GM19099 (cell line): ENCODE results near the gene SF3A1.

ENCODE experiments used
- POLR2A ChIP-seq: IDR thresholded peaks from 3 replicates; pipeline ENCODE4 v1.6.1; 2011; ENCODE audit warnings: low read depth; ENCODE audit not compliant: insufficient read length; ENCODE audit errors: extremely low read depth

Gene SF3A1

DNA sequence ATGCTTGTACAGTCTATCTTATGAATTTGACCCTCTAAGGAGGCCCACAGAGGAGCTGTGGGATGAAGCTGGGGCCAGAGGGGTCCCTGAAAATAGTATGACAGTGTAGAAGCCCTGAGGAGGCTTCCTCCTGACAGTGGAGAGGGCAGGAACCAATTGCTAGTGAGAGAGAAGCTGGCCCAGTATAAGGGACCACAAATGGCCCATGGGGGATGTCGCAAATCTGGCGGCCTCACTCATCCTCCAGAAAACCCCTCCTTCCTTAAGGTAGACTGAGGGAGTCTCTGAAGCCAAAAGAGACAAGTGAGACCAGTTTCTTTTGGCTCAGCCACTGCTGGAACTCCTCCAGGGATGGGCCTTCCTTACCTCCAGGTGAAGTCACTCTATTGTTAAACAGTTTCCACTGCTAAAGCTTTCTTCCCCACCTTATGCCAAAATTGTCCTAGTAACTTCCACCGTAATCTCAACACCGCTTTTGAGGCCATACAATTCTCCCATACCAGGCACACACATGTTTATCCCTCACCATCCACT, 49.6 kb downstream of the SF3A1 start:
- TF ChIP-seq POLR2A = no peak

DNA sequence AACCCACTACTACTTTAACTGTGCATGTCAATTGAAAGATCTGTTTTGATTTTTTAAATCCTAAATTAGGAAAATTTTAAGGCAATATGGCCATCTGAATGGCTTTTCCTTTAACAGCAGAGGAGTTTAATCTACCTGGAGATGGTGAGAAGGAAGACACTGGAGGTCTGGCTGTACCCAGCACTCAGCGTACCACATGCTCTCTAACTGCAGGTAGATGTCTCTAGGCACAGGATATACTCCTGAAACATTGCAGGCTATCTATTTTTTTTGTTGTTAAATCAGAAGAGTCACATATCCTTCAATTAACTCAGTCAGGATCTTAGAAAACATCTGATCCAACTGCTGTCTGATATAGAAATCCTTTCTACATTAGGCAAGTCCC, 50.1 kb downstream of the SF3A1 start:
- peak; percentile 20 for TF ChIP-seq POLR2A

- TF ChIP-seq POLR2A = peak; percentile 45
These were observed 50.6 kb downstream of the SF3A1 start for GRCh38 chr22:30305906-30306626.

GRCh38 chr22:30305519-30305905, 51.2 kb downstream of the SF3A1 start:
- TF ChIP-seq POLR2A = peak; percentile 79

DNA sequence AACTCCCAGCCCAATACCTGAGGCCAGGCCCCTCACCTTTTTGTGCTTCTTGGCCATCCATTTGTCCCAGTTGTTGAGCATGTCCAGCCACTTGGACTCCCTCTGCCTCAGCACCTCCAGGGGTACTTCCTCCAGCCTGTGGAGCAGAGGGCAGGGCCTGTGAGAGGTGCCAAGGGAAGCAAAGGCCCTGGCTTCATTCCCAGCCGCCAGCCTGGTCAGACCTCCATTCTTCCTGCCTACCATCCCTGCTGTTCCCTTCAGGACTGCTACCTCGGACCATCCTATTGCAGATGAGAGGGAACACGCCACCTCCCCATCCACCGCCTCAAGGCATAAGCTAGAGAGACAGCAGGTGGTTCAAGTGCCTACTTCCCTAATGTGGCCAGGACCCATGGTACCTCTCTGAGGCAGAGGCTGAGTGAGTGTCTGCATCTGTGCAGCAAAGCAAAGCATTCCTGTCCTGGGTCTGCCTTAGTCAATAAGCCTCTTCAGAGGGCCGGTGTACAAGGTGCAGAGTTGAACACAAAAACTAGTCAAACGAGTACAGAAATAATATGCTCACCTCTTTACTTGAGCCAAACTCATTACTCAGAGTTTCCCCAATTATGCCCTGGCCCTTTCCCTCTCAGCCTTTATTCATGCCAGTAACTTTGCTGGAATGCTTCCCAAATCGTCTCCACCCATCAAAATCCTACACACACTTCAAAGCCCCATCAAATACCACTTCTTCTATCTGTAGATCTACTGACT, 52.0 kb downstream of the SF3A1 start:
- no peak for TF ChIP-seq POLR2A

DNA sequence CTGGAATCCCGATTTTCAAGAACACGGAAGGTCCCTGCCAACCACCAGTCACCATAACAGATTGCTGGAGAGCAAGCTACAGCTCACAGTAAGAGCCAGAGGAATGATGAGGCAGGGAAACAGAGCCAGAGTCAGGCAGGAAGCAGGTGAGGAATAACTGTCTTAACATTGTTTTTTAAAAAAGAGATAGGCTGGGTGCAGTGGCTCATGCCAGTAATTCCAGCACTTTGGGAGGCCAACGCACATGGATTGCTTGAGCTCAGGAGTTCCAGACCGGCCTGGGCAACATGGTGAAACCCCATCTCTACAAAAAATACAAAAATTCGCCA, 53.9 kb downstream of the SF3A1 start:
- TF ChIP-seq POLR2A = no peak

DNA sequence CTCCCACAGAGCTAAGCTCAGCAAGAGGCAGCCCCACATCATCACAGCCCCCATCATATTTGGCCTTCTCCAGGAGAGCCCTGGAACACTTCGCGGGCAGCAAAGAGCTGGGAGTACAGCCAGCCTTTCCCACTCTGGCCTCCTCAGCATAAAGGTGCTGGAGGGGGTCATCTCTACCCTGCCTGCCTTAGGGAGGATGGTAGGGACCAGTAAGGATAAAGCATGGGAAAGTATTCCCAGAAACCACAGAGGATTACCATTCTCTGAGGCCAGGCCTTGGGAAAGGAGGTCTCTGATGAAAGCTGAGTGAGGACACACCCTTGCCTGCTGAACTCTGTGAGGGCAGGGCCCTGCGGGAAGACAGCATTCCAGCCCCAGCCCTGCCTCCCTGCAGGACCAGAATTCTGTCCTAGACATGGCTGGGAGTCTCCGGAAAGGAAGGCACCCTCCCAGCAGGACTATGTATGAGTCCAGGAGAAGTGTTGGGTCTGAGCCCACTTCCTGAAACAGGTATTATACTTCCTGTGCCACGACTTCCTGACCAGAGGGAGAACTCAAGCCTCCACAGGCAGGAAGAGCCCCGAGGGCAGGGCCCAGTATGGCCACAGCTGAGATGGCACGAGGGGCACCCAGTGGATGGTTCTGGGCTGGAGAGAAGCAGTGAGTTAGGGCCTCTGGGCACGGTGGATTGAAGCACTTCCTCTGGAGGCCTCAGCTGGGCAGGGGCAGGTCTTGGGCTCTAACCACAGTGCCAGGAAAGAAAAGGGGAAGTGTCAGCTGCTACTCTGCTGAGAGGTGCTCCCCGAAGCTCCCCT, 54.5 kb downstream of the SF3A1 start:
- TF ChIP-seq POLR2A = no peak

GRCh38 chr22:30299322-30299721, 57.4 kb downstream of the SF3A1 start:
- no peak for TF ChIP-seq POLR2A

DNA sequence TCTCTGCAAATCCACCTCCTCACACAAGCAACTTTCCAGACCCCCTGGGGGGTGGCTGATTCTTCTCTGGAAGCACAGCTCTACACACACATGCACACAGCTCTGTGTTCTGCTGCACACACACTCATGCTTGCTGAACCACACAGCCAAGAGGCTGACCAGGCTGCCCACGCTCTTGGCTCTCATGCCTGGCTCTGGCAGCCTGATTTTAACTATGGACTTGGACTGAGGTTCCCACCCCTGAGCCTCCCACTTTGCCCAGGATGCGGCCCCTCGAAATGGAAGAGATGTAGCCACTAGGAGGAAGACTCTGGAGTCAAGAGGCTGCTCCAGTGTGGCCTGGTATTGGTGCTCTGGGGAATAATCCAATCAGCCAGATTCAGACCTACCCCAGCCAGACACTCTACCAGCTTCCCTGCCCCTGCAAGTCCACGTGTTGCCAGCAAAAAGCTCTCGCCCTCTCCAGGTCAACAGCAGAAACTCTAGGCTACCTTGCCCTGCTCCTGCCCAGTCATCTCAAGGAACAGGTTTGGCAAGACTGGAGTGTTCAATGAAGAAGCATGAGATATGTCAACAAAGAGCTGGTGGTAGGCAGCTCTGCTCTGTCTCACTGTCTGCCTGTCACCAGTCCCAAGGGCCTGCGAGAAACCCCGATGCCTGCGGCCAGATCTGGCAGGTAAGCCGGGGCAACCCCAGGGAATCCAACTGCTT, 58.5 kb downstream of the SF3A1 start:
- no peak for TF ChIP-seq POLR2A

DNA sequence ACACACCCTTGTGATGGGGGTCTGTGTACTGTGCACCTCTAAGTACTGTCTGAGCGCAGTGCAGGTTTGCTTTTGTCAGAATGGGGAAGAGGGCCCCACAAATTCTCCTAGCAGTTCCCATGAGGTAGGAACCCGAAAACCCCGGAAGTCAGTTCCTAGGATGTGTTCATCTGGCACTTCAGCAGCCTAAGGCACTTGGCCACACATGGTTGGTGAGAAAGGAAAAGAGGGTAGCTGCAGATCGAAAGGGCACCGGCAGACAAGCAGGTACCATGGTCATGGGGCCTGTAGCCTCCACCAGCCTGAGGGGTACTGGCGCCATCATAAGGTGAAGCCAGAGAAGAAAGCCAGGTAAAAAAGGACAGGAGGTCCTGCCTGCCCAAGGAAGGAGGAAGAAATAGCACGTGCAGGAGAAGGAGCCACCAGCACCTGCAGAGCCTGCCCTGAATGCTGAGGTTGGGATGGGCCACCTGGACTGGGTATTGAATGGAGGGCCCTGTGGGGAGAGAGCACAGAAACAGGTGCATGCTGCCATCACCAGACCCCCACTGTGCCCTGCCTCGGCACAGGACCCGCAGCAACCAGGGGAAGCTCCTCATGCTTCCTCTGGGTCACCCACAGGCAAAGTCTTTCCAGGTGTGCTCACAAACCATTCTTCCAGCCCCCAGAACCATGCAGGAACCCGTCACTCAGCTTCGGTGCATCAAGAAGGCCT, 59.3 kb downstream of the SF3A1 start:
- TF ChIP-seq POLR2A = no peak

- TF ChIP-seq POLR2A = no peak
These were observed 59.9 kb downstream of the SF3A1 start for GRCh38 chr22:30296833-30297232.

GRCh38 chr22:30296324-30296723, 60.4 kb downstream of the SF3A1 start:
- no peak for TF ChIP-seq POLR2A

DNA sequence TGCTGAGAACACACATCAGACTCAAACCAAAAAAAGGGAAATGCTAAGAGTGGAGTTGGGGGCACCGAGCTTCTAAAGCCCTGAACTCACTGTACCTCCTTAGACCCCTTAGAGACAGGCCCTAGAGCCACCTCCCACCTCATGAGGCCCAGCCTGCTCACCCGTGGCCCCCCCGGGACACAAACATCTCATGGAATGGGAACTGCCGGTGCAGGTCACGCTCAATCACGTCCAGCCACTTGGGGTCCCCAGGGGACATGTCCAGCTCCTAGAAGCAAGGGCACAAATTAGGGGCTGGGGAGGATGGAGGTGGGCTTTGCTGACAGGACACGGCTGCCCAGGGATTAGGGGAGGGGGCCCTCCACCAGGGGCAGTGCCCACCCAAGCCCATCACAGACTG, 61.1 kb downstream of the SF3A1 start:
- TF ChIP-seq POLR2A = no peak

GRCh38 chr22:30294830-30295229, 61.9 kb downstream of the SF3A1 start:
- TF ChIP-seq POLR2A = no peak
